ENCODE results near the gene ISOC1.

Gene ISOC1

DNA sequence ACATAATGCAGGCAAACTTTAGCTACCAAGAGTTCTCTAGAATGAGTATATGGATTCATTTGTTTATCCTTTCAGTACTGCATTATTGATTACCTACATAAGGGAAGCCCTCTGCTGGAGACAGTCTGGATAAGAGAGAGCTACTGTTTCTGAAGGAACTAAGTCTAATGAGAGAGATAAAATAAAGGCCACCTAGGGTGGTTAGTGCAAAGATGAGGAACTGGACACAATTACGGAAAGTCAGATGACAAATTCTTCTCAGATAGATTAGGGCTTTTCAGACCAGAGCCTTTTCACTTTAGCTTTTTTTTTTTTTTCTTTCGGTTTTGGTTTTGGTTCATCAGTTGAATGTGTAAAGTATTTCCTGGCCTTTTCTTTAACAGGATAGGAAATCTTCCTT, 31.3 kb downstream of the ISOC1 start:
- DNase-seq (ENCODE audit: low spot score) = no peak

DNA sequence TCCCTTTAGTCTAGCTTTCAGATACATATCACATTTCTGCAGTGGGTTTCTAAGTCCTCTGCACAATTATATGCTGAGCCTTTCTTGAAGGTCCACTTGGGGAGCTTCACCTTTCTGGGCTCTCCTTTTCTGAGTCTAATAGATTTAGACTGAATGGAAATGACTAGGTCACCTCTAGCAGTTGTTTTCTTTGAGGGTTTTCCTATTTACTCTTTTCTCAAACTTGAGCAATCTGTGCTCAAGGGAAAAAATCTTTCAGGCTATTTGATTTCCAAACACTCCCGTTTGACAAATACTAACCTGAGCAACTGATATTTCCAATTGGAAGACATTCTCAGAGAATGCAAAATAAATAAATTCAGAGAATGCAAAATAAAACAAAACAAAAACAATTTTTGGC, 39.0 kb downstream of the ISOC1 start:
- DNase-seq (ENCODE audit: low spot score) = no peak

GRCh38 chr5:129135633-129136032, 41.1 kb downstream of the ISOC1 start:
- DNase-seq (ENCODE audit: low spot score) = no peak

DNA sequence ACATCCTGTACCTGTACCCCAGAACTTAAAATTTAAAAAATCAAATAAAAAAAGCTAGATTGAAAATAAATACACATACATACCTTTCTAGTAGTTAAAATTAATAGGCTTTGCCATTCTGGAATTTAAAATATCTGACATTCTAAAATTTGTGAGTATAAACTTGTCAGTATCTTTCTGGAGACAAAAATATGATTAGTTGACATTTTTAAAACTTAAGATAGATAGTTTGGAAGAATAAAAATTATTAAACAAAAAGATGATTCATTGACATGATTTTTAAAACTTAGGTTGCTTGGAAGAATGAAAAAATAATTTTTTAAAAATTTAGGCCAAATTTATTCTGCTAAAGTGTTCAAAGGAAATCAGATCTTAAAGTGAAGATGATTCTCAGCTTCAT, 43.1 kb downstream of the ISOC1 start:
- DNase-seq (ENCODE audit: low spot score) = no peak

DNA sequence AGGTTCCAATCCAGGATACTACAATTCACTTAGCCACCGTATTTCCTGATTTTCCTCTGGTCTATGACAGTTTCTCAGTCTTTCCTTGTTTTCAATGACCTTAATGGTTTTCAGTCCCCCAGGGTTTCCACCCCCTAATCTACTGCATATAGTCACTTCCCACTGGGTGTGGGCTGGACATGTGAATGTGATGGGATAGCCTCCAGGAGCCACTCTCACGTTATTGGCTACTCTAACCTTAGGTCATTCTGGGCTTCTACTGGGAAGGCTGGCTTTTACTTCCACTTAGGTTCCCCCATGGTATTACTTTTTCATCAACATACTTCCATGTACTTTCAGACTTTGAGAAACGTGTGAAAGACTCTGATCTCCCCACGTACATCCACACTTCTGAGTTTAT, 46.5 kb downstream of the ISOC1 start:
- no peak for DNase-seq (ENCODE audit: low spot score)

DNA sequence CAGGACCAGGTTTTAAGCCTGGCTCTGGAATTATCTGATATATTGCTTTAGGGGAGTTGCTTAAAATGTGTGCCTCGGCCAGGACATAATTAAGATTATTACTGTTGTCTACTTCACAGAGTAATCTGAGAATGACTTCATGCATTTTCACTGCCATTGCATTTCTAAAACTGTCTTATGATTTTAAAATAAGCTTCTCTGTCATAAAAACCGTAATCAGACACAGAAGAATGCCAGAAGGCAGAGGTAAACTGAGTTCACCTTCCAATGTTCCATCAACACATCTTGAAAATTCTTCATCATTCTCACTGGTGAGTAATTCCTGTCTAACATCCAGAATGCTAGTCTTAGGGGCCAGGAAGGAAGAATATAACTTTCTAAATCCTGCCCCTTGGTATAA, 47.1 kb downstream of the ISOC1 start:
- DNase-seq (ENCODE audit: low spot score) = no peak

- DNase-seq (ENCODE audit: low spot score) = no peak
These were observed 61.3 kb downstream of the ISOC1 start for GRCh38 chr5:129155876-129156275.

GRCh38 chr5:129161830-129162229, 67.3 kb downstream of the ISOC1 start:
- no peak for DNase-seq (ENCODE audit: low spot score)

Measured in ecto neural progenitor cell (in vitro differentiated cells).